HepG2 (cell line): ENCODE data around the gene PRSS53. TPM values are rescaled to one million over a fixed set of nuclear protein-coding genes. Genes with fewer than 3 reads are reported as not detected.

Experiments used
- DPF2 ChIP-seq: sonication (generic); formaldehyde crosslinking; IDR thresholded peaks from 2 replicates; pipeline ENCODE4 v1.4.0; 2020; ENCODE audit warnings: mild to moderate bottlenecking, low read depth, missing genetic modification reagents, borderline replicate concordance
- EHMT2 ChIP-seq: fragments of 200-600 bp; sonication (generic); IDR thresholded peaks from 2 replicates; pipeline ENCODE4 v1.7.0; 2017; ENCODE audit warnings: antibody characterized with exemption, low read depth, low read length, borderline replicate concordance
- KMT2A ChIP-seq: sonication (generic); formaldehyde crosslinking; IDR thresholded peaks from 2 replicates; pipeline ENCODE4 v1.4.0; 2020; ENCODE audit warnings: missing genetic modification reagents
- SATB2 ChIP-seq: sonication (generic); formaldehyde crosslinking; IDR thresholded peaks from 2 replicates; pipeline ENCODE4 v1.5.0; 2020; ENCODE audit warnings: missing genetic modification reagents
- SMYD3 ChIP-seq: sonication (generic); formaldehyde crosslinking; IDR thresholded peaks from 2 replicates; pipeline ENCODE4 v1.8.1; 2023; ENCODE audit warnings: mild to moderate bottlenecking, missing genetic modification reagents
- SNAI1 ChIP-seq: sonication (generic); formaldehyde crosslinking; IDR thresholded peaks from 2 replicates; pipeline ENCODE4 v1.5.0; 2020; ENCODE audit warnings: mild to moderate bottlenecking, missing genetic modification reagents, borderline replicate concordance
- TARDBP ChIP-seq: sonication (generic); formaldehyde crosslinking; IDR thresholded peaks from 2 replicates; pipeline ENCODE4 v1.8.0; 2022; ENCODE audit warnings: mild to moderate bottlenecking, missing genetic modification reagents
- TP53 ChIP-seq: sonication (generic); formaldehyde crosslinking; conservative IDR thresholded peaks from 2 replicates; pipeline ENCODE4 v1.4.0; 2020; ENCODE audit warnings: missing genetic modification reagents
- ZKSCAN8 ChIP-seq: IDR thresholded peaks from 2 replicates; pipeline ENCODE4 v1.6.1; 2016; ENCODE audit warnings: borderline replicate concordance, missing genetic modification reagents, missing compliant biosample characterization
- ZNF234 ChIP-seq: sonication (generic); formaldehyde crosslinking; conservative IDR thresholded peaks from 2 replicates; pipeline ENCODE4 v1.5.1; 2020; ENCODE audit warnings: mild to moderate bottlenecking, missing genetic modification reagents
- ZNF468 ChIP-seq: sonication (generic); formaldehyde crosslinking; IDR thresholded peaks from 2 replicates; pipeline ENCODE4 v1.8.0; 2022; ENCODE audit warnings: mild to moderate bottlenecking, moderate library complexity, missing genetic modification reagents
- ZNF484 ChIP-seq: sonication (generic); formaldehyde crosslinking; IDR thresholded peaks from 2 replicates; pipeline ENCODE4 v1.5.1; 2020; ENCODE audit warnings: mild to moderate bottlenecking, low read depth, missing genetic modification reagents, borderline replicate concordance
- polyA plus RNA-seq, 8 experiments: library from polyadenylated mRNA; depleted of rRNA in 3 of 8; stranded (reverse) in 7 of 8; unstranded in 1 of 8; fragments of >200 nt; fragmentation: Illumina TruSeq in 4 of 8; extraction: Trizol in 4 of 8; gene quantifications; 2 replicates each; pipeline versions ENCODE4 v1.2.1 to v1.2.3, GENCODE V29; 2011 to 2016; ENCODE audit warnings: low read depth in 4 of 8, missing spikeins in 1 of 8, mixed read lengths in 1 of 8; ENCODE audit not compliant: insufficient read depth in 1 of 8
- total RNA-seq, 5 experiments: library from RNA; depleted of rRNA; stranded (reverse); fragments of >200 nt; fragmentation: Illumina TruSeq; extraction: Trizol; gene quantifications; 2 replicates each; pipeline ENCODE4 v1.2.3, GENCODE V29; 2016; ENCODE audit warnings: low read depth in 1 of 5
- TF ChIP-seq, protein P1 (sequence below): sonication (generic); formaldehyde crosslinking; IDR thresholded peaks from 2 replicates; pipeline ENCODE4 v1.5.1; 2020; ENCODE audit warnings: missing genetic modification reagents, mild to moderate bottlenecking, borderline replicate concordance
- TF ChIP-seq, protein P2 (sequence below): IDR thresholded peaks from 2 replicates; pipeline ENCODE4 v1.4.0; 2020; ENCODE audit warnings: mild to moderate bottlenecking, missing genetic modification reagents
- TF ChIP-seq, protein P3 (sequence below): sonication (generic); formaldehyde crosslinking; IDR thresholded peaks from 2 replicates; pipeline ENCODE4 v1.5.1; 2020; ENCODE audit warnings: mild to moderate bottlenecking, moderate library complexity, missing genetic modification reagents
- TF ChIP-seq, protein P4 (sequence below): sonication (generic); formaldehyde crosslinking; IDR thresholded peaks from 2 replicates; pipeline ENCODE4 v1.4.0; 2020; ENCODE audit warnings: missing genetic modification reagents, mild to moderate bottlenecking, borderline replicate concordance
- TF ChIP-seq, protein P5 (sequence below): sonication (generic); formaldehyde crosslinking; IDR thresholded peaks from 2 replicates; pipeline ENCODE4 v1.8.1; 2023; ENCODE audit warnings: mild to moderate bottlenecking, missing genetic modification reagents

PRSS53 gene
- total and polyA plus RNA-seq, 2 of the 13 experiments (the other 11 are each of a cell fraction or from before 2014, with no cell fraction given), result 2.2 to 7.4 TPM

DNA sequence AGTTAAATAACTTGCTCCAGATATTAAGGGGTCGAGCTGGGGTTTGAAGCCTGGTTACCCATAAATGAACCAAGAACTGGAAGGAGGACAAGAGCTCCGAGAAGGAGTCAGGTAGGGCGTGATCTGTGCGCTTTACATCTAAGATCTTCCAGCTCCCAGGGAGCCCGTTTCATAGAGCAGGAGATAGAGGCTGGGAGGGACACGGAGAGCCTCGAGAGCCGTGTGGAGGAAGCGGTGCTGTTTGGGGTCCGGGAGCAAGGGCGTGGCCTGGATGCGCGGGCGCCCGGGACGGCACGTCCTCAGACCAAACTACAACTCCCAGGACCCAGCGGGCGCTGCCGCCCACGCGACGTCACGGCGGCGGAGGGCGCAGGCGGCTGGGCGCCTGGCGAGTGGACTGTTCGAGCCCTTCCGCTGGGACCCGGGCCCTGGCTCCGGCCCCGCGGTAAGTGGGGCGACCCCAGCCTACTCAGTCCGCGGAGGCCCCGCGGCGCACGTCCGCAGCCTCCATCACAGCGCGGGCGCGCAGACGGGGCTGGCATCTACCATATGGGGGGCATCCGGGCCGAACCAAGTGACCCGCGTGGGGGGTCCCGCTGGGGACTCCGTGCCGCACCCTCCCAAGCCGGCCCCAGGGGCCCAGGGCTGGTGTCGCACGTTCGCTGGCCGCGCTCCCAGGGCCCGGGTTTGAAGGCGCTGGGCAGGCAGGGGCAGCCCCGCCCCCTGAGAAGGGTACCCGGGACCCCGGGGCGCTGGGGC is 19.5 kb upstream of the PRSS53 start, which contains the start of gene BCKDK (continued):
- TF ChIP-seq SATB2 (CRISPR knock-in tag) (0 out of 2 replicates have a peak, but pooled peaks have one; percentile 23), ZNF234 (CRISPR knock-in tag) (no peak), EHMT2 (no peak), TARDBP (CRISPR knock-in tag) (0 out of 2 replicates have a peak, but pooled peaks have one; percentile 11), KMT2A (CRISPR knock-in tag) (peak; percentile 59), ZKSCAN8 (CRISPR knock-in tag) (no peak), TP53 (CRISPR knock-in tag) (no peak), DPF2 (CRISPR knock-in tag) (0 out of 2 replicates have a peak, but pooled peaks have one; percentile 30), ZNF468 (CRISPR knock-in tag) (no peak), ZNF484 (CRISPR knock-in tag) (no peak), SNAI1 (CRISPR knock-in tag) (peak; percentile 84), SMYD3 (CRISPR knock-in tag) (0 out of 2 replicates have a peak, but pooled peaks have one; percentile 16)
- TF ChIP-seq, protein P1, sequence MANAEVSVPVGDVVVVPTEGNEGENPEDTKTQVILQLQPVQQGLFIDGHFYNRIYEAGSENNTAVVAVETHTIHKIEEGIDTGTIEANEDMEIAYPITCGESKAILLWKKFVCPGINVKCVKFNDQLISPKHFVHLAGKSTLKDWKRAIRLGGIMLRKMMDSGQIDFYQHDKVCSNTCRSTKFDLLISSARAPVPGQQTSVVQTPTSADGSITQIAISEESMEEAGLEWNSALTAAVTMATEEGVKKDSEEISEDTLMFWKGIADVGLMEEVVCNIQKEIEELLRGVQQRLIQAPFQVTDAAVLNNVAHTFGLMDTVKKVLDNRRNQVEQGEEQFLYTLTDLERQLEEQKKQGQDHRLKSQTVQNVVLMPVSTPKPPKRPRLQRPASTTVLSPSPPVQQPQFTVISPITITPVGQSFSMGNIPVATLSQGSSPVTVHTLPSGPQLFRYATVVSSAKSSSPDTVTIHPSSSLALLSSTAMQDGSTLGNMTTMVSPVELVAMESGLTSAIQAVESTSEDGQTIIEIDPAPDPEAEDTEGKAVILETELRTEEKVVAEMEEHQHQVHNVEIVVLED (CRISPR knock-in tag), result peak; percentile 98
- TF ChIP-seq, protein P2, sequence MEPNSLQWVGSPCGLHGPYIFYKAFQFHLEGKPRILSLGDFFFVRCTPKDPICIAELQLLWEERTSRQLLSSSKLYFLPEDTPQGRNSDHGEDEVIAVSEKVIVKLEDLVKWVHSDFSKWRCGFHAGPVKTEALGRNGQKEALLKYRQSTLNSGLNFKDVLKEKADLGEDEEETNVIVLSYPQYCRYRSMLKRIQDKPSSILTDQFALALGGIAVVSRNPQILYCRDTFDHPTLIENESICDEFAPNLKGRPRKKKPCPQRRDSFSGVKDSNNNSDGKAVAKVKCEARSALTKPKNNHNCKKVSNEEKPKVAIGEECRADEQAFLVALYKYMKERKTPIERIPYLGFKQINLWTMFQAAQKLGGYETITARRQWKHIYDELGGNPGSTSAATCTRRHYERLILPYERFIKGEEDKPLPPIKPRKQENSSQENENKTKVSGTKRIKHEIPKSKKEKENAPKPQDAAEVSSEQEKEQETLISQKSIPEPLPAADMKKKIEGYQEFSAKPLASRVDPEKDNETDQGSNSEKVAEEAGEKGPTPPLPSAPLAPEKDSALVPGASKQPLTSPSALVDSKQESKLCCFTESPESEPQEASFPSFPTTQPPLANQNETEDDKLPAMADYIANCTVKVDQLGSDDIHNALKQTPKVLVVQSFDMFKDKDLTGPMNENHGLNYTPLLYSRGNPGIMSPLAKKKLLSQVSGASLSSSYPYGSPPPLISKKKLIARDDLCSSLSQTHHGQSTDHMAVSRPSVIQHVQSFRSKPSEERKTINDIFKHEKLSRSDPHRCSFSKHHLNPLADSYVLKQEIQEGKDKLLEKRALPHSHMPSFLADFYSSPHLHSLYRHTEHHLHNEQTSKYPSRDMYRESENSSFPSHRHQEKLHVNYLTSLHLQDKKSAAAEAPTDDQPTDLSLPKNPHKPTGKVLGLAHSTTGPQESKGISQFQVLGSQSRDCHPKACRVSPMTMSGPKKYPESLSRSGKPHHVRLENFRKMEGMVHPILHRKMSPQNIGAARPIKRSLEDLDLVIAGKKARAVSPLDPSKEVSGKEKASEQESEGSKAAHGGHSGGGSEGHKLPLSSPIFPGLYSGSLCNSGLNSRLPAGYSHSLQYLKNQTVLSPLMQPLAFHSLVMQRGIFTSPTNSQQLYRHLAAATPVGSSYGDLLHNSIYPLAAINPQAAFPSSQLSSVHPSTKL (CRISPR knock-in tag), result peak; percentile 19
- TF ChIP-seq, protein P3, sequence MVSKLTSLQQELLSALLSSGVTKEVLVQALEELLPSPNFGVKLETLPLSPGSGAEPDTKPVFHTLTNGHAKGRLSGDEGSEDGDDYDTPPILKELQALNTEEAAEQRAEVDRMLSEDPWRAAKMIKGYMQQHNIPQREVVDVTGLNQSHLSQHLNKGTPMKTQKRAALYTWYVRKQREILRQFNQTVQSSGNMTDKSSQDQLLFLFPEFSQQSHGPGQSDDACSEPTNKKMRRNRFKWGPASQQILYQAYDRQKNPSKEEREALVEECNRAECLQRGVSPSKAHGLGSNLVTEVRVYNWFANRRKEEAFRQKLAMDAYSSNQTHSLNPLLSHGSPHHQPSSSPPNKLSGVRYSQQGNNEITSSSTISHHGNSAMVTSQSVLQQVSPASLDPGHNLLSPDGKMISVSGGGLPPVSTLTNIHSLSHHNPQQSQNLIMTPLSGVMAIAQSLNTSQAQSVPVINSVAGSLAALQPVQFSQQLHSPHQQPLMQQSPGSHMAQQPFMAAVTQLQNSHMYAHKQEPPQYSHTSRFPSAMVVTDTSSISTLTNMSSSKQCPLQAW (CRISPR knock-in tag), result peak; percentile 47
- TF ChIP-seq, protein P4, sequence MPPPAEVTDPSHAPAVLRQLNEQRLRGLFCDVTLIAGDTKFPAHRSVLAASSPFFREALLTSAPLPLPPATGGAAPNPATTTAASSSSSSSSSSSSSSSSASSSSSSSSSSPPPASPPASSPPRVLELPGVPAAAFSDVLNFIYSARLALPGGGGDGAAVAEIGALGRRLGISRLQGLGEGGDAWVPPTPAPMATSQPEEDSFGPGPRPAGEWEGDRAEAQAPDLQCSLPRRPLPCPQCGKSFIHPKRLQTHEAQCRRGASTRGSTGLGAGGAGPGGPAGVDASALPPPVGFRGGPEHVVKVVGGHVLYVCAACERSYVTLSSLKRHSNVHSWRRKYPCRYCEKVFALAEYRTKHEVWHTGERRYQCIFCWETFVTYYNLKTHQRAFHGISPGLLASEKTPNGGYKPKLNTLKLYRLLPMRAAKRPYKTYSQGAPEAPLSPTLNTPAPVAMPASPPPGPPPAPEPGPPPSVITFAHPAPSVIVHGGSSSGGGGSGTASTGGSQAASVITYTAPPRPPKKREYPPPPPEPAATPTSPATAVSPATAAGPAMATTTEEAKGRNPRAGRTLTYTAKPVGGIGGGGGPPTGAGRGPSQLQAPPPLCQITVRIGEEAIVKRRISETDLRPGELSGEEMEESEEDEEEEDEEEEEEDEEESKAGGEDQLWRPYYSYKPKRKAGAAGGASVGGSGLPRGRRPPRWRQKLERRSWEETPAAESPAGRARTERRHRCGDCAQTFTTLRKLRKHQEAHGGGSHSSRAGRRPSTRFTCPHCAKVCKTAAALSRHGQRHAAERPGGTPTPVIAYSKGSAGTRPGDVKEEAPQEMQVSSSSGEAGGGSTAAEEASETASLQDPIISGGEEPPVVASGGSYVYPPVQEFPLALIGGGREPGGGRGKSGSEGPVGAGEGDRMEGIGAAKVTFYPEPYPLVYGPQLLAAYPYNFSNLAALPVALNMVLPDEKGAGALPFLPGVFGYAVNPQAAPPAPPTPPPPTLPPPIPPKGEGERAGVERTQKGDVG (CRISPR knock-in tag), result no peak
- TF ChIP-seq, protein P5, sequence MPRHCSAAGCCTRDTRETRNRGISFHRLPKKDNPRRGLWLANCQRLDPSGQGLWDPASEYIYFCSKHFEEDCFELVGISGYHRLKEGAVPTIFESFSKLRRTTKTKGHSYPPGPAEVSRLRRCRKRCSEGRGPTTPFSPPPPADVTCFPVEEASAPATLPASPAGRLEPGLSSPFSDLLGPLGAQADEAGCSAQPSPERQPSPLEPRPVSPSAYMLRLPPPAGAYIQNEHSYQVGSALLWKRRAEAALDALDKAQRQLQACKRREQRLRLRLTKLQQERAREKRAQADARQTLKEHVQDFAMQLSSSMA (CRISPR knock-in tag), result 0 out of 2 replicates have a peak, but pooled peaks have one; percentile 70
